ENCODE measurements around the gene SLC41A3.

- TF ChIP-seq CTCF (IDR thresholded peaks at IDR 0.05) = no peak
- no peak for TF ChIP-seq POLR2A (IDR thresholded peaks at IDR 0.05)
Observed at GRCh38 chr3:126014252-126014651, 69.7 kb downstream of the SLC41A3 start.

Data from heart left ventricle (tissue), 13 donors.